ENCODE data around the gene CTDP1. TPM values are rescaled to one million over a fixed set of nuclear protein-coding genes. Genes with fewer than 3 reads are reported as not detected.

CTDP1 gene
- total RNA-seq, 1 experiment from 2014 or later, result 33.7 TPM

- Histone ChIP-seq H3K79me2 (ENCODE audit: insufficient read depth, low read length) (no peaks in the 10 kb centered on the region), H2BK5ac (ENCODE audit: insufficient read length, low read length) (no peak overlapping the region), H3K4me1 (ENCODE audit: insufficient read depth, low read length) (no peaks in the 10 kb centered on the region), H3K23ac (ENCODE audit: insufficient read length, low read depth, low read length) (no peak overlapping the region), H4K91ac (ENCODE audit: insufficient read length, low read depth, low read length) (no peak overlapping the region), H2BK12ac (ENCODE audit: insufficient read length, low read depth, low read length) (no peak overlapping the region), H3K23me2 (ENCODE audit: insufficient read length, low read depth, low read length, poor library complexity, severe bottlenecking) (no peaks in the 10 kb centered on the region), H2BK20ac (ENCODE audit: low read depth, low read length, poor library complexity, severe bottlenecking) (no peak overlapping the region), H3T11ph (ENCODE audit: low read length) (no peak overlapping the region), H3K14ac (ENCODE audit: insufficient read depth, low read length) (no peak overlapping the region), H3K79me1 (ENCODE audit: insufficient read depth, low read depth, low read length, poor library complexity, severe bottlenecking) (no peaks in the 10 kb centered on the region), H3K9ac (ENCODE audit: extremely low read depth, insufficient read length, low read length) (no peak overlapping the region), H3K4me2 (ENCODE audit: insufficient read depth, insufficient read length, low read length) (no peak overlapping the region), H3K27ac (ENCODE audit: insufficient read length, low read depth, low read length) (no peak overlapping the region), H2AK5ac (ENCODE audit: insufficient read length, low read length) (no peak overlapping the region), H3K4ac (ENCODE audit: low read depth, low read length) (no peak overlapping the region), H4K20me1 (ENCODE audit: control insufficient read depth, insufficient read depth, insufficient read length) (no peaks in the 10 kb centered on the region), H3K27me3 (ENCODE audit: insufficient read depth, low read length) (no peaks in the 10 kb centered on the region), H2AFZ (ENCODE audit: low read length) (no peak overlapping the region), H3K18ac (ENCODE audit: insufficient read length, low read depth, low read length) (no peak overlapping the region), H4K5ac (ENCODE audit: insufficient read length, low read depth, low read length) (no peak overlapping the region), H2BK120ac (ENCODE audit: low read depth, low read length, poor library complexity, severe bottlenecking) (no peak overlapping the region), H2BK15ac (ENCODE audit: low read depth, low read length) (no peak overlapping the region), H3K56ac (ENCODE audit: insufficient read length, low read depth, low read length) (no peak overlapping the region), H4K8ac (replicated peaks; ENCODE audit: insufficient read length, low read depth, low read length) (no peak overlapping the region), H3K9me3 (ENCODE audit: control insufficient read depth, low read depth, low read length) (no peaks in the 10 kb centered on the region)
- no peaks in the 10 kb centered on the region for H3K4me1 Mint-ChIP-seq
- H3K36me3 Mint-ChIP-seq (ENCODE audit: insufficient read depth in 1 of 3, low read depth in 3 of 3), result peaks cover 16 to 35% (median 31%) of the 10 kb centered on the region in 3 experiments
- no peak for DNase-seq
- H3K27ac Mint-ChIP-seq, result no peak overlapping the region
- no peaks in the 10 kb centered on the region for H3K27me3 Mint-ChIP-seq (ENCODE audit: low read depth)
- no CpG with 5 or more reads among the region's 35 CpGs for WGBS (ENCODE audit: extremely low coverage, insufficient read length, low lambda C conversion rate)
- peaks cover 3 to 4% of the 10 kb centered on the region in 2 experiments; a peak in 3 of 5 replicates for H3K9me3 Mint-ChIP-seq
- H3K4me3 Mint-ChIP-seq, result no peak overlapping the region
- no peak for TF ChIP-seq CTCF (conservative IDR thresholded peaks at IDR 0.05)
These were observed 74.6 kb downstream of the CTDP1 start for GRCh38 chr18:79754022-79754761.

Measured in H9 (cell line).